ENCODE measurements around the gene ICA1L. TPM values are rescaled to one million over a fixed set of nuclear protein-coding genes. Genes with fewer than 3 reads are reported as not detected.
A peak's percentile ranks its signal among the peaks of the same experiment; 100 is the strongest.

Gene ICA1L
- total RNA-seq, 1 experiment from 2014 or later = 4.5 TPM

GRCh38 chr2:202768273-202768672, 103.3 kb downstream of the ICA1L start:
- Mint-ChIP-seq H3K4me1 (peaks cover 17% of the 10 kb centered on the region in 2 experiments), H3K4me3 (no peak overlapping the region), H3K9me3 (no peaks in the 10 kb centered on the region), H3K27ac (peak overlapping the region in 1 of 3 experiments; percentile 53; a peak in 1 of 7 replicates), H3K36me3 (ENCODE audit: insufficient read depth in 1 of 3, low read depth in 3 of 3) (peaks cover 13 to 26% (median 23%) of the 10 kb centered on the region in 3 experiments; a peak in 6 of 7 replicates), H3K27me3 (ENCODE audit: low read depth) (no peaks in the 10 kb centered on the region)
- Histone ChIP-seq H2AK5ac (ENCODE audit: insufficient read length, low read length) (no peak overlapping the region), H3K23me2 (ENCODE audit: insufficient read length, low read depth, low read length, poor library complexity, severe bottlenecking) (no peaks in the 10 kb centered on the region), H4K91ac (ENCODE audit: insufficient read length, low read depth, low read length) (no peak overlapping the region), H3K27me3 (ENCODE audit: insufficient read depth, low read length) (no peaks in the 10 kb centered on the region), H3K9me3 (ENCODE audit: control insufficient read depth, low read depth, low read length) (no peaks in the 10 kb centered on the region), H2AFZ (ENCODE audit: low read length) (no peak overlapping the region), H2BK20ac (ENCODE audit: low read depth, low read length, poor library complexity, severe bottlenecking) (no peak overlapping the region), H3K4me1 (ENCODE audit: insufficient read depth, low read length) (no peaks in the 10 kb centered on the region), H4K20me1 (ENCODE audit: control insufficient read depth, insufficient read depth, insufficient read length) (no peaks in the 10 kb centered on the region), H2BK5ac (ENCODE audit: insufficient read length, low read length) (no peak overlapping the region), H3K14ac (ENCODE audit: insufficient read depth, low read length) (no peak overlapping the region), H4K5ac (ENCODE audit: insufficient read length, low read depth, low read length) (no peak overlapping the region), H4K8ac (replicated peaks; ENCODE audit: insufficient read length, low read depth, low read length) (no peak overlapping the region), H3K23ac (ENCODE audit: insufficient read length, low read depth, low read length) (no peak overlapping the region), H3K18ac (ENCODE audit: insufficient read length, low read depth, low read length) (no peak overlapping the region), H3K27ac (ENCODE audit: insufficient read length, low read depth, low read length) (no peak overlapping the region), H2BK15ac (ENCODE audit: low read depth, low read length) (no peak overlapping the region), H3K56ac (ENCODE audit: insufficient read length, low read depth, low read length) (no peak overlapping the region), H3K4me2 (ENCODE audit: insufficient read depth, insufficient read length, low read length) (no peak overlapping the region), H3K79me2 (ENCODE audit: insufficient read depth, low read length) (no peaks in the 10 kb centered on the region), H3K79me1 (ENCODE audit: insufficient read depth, low read depth, low read length, poor library complexity, severe bottlenecking) (no peaks in the 10 kb centered on the region), H3T11ph (ENCODE audit: low read length) (no peak overlapping the region), H2BK12ac (ENCODE audit: insufficient read length, low read depth, low read length) (no peak overlapping the region), H3K4ac (ENCODE audit: low read depth, low read length) (no peak overlapping the region), H3K9ac (ENCODE audit: extremely low read depth, insufficient read length, low read length) (no peak overlapping the region), H2BK120ac (ENCODE audit: low read depth, low read length, poor library complexity, severe bottlenecking) (no peak overlapping the region)
- no peak for TF ChIP-seq CTCF (conservative IDR thresholded peaks at IDR 0.05)
- DNase-seq = no peak
